ENCODE results near the gene ARHGAP25. TPM values are rescaled to one million over a fixed set of nuclear protein-coding genes. Genes with fewer than 3 reads are reported as not detected.

The ARHGAP25 gene
- total RNA-seq, 6 experiments from 2014 or later, result not detected

GRCh38 chr2:68771211-68771751 is 36.7 kb downstream of the ARHGAP25 start:
- peaks cover 24% of the 10 kb centered on the region for H3K27me3 Mint-ChIP-seq (ENCODE audit: insufficient read depth)
- H3K4me3 Mint-ChIP-seq, result no peak overlapping the region
- H3K9me3 Mint-ChIP-seq, result no peaks in the 10 kb centered on the region
- TF ChIP-seq CTCF (IDR thresholded peaks at IDR 0.05), result no peak
- DNase-seq, result no peak
- peaks cover 17% of the 10 kb centered on the region for H3K4me1 Mint-ChIP-seq (ENCODE audit: low read depth)
- H3K36me3 Mint-ChIP-seq (ENCODE audit: low read depth), result no peaks in the 10 kb centered on the region
- H3K27ac Mint-ChIP-seq, result no peak overlapping the region

DNA sequence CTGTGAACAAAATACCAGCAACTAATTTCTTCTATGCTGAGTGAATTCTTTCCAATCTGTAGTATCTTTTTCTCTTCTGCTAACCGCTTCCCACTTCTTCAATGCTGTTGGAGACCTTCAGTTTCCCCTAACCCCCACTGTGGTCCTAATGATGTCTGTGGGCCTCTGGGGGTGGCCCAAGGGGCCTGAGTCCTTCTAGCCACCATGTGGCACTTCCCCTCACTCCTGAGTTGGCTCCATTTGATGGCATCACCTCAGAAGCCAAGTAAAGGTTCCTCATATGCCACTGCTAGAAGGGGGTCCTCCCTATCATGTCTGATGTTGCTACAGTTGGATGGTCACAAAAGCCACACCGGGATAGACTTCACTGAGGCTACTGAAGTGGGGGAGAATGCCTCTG is 37.5 kb downstream of the ARHGAP25 start:
- no peak overlapping the region for H3K4me3 Mint-ChIP-seq
- no peak for DNase-seq
- H3K9me3 Mint-ChIP-seq, result no peaks in the 10 kb centered on the region
- peaks cover 17% of the 10 kb centered on the region for H3K4me1 Mint-ChIP-seq (ENCODE audit: low read depth)
- no peak for TF ChIP-seq CTCF (IDR thresholded peaks at IDR 0.05)
- H3K27ac Mint-ChIP-seq, result no peak overlapping the region
- peaks cover 29% of the 10 kb centered on the region for H3K27me3 Mint-ChIP-seq (ENCODE audit: insufficient read depth)
- no peaks in the 10 kb centered on the region for H3K36me3 Mint-ChIP-seq (ENCODE audit: low read depth)

GRCh38 chr2:68774569-68775271 is 40.1 kb downstream of the ARHGAP25 start:
- H3K36me3 Mint-ChIP-seq (ENCODE audit: low read depth), result no peaks in the 10 kb centered on the region
- H3K4me3 Mint-ChIP-seq, result no peak overlapping the region
- peaks cover 33% of the 10 kb centered on the region for H3K27me3 Mint-ChIP-seq (ENCODE audit: insufficient read depth)
- no peak overlapping the region for H3K27ac Mint-ChIP-seq
- no peak for DNase-seq
- H3K4me1 Mint-ChIP-seq (ENCODE audit: low read depth), result peaks cover 12% of the 10 kb centered on the region
- H3K9me3 Mint-ChIP-seq, result no peaks in the 10 kb centered on the region
- no peak for TF ChIP-seq CTCF (IDR thresholded peaks at IDR 0.05)

DNA sequence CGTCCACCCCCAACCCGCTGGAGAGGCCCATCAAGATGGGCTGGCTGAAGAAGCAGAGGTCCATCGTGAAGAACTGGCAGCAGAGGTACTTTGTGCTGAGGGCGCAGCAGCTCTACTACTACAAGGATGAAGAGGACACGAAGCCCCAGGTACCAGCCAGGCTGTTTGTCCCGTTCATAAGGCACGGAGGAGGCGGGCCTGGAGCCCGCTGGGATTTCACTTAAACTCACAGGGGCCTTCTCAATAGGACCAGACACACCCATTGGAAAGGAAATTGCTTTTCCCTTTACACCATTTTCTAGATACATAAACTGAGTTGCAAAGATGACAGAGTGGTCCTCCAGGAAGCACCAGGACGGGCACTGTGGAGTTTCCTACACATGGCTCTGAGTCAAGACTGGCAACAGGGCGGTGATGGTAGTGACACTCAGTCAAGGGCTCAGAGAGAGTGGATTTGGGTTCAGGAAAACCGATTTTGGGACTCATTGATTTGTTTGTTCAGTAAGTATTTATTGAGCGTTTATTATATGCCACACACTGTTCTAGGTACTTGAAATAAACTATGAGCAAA is 40.7 kb downstream of the ARHGAP25 start:
- Mint-ChIP-seq H3K27me3 (ENCODE audit: insufficient read depth) (peaks cover 36% of the 10 kb centered on the region), H3K36me3 (ENCODE audit: low read depth) (no peaks in the 10 kb centered on the region), H3K4me3 (no peak overlapping the region), H3K4me1 (ENCODE audit: low read depth) (peaks cover 5% of the 10 kb centered on the region; the same call in 1 of the 2 replicates), H3K27ac (no peak overlapping the region), H3K9me3 (no peaks in the 10 kb centered on the region)
- no peak for DNase-seq
- no peak for TF ChIP-seq CTCF (IDR thresholded peaks at IDR 0.05)

GRCh38 chr2:68776124-68776523 is 41.5 kb downstream of the ARHGAP25 start:
- Mint-ChIP-seq H3K9me3 (no peaks in the 10 kb centered on the region), H3K4me1 (ENCODE audit: low read depth) (peaks cover 5% of the 10 kb centered on the region; the same call in 1 of the 2 replicates), H3K27ac (no peak overlapping the region), H3K36me3 (ENCODE audit: low read depth) (no peaks in the 10 kb centered on the region), H3K27me3 (ENCODE audit: insufficient read depth) (peaks cover 36% of the 10 kb centered on the region), H3K4me3 (no peak overlapping the region)
- TF ChIP-seq CTCF (IDR thresholded peaks at IDR 0.05), result no peak
- no peak for DNase-seq

Data from HFFc6 (cell line).